H54 (cell line): ENCODE measurements around the gene ACADVL.

ENCODE experiments used
- DNase-seq: peaks from one replicate; pipeline ENCODE4 v3.0.0; 2011; ENCODE audit warnings: low spot score, mixed read lengths; ENCODE audit not compliant: insufficient read length
- FAIRE-seq: peaks from 3 replicates; lab custom pipeline; 2011; peaks lifted over from hg19 to GRCh38; lab: Jason Lieb, UNC
- POLR2A ChIP-seq: IDR thresholded peaks from 2 replicates; pipeline ENCODE4 v1.6.1; 2011; ENCODE audit warnings: low read depth, mild to moderate bottlenecking, low read length

ACADVL gene

DNA sequence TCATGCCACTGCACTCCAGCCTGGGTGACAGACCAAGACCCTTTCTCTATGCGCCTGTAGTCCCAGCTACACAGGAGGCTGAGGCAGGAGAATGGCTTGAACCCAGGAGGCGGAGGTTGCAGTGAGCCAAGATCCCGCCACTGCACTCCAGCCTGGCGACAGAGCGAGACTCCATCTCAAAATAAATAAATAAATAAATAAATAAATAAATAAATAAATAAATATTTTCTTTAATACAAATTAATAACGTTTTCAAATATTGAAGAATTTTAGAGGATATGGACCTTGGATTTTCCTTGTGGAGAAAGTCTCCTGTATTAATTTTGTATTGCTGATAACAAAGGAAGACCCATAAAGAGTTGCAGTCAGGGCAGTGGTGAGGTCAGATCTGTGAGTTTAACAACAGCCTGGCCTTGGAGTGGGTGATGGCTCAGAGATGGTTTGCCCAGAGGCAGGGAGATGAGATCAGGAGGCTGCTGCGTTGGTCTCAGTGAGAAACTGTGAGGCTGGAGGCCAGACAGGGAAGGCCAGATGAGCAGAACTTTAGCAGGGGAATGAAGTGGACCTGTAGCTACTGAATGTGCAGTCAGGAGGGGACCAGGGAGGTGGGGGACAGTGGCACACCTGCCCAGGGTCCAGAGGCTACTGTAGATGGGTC is 36.2 kb upstream of the ACADVL start:
- FAIRE-seq (no peak), DNase-seq (no peak)
- no peak for TF ChIP-seq POLR2A

DNA sequence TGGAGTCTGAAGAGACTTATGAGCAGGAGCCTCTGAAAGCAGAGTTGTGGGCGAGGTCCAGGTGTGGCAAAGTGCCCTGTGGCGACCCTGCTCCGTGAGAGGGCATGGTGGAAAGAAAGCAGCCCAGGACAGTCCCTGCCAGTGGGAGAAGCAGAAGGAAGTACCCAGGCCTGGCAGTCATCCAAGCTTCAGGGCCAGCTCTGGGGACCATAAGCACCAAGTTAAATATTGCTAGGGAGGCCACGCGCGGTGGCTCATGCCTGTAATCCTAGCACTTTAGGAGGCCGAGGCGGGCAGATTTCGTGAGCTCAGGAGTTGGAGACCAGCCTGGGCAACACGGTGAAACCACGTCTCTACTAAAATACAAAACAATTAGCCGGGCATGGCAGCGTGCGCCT is 35.6 kb upstream of the ACADVL start:
- no peak for TF ChIP-seq POLR2A
- FAIRE-seq (no peak), DNase-seq (no peak)

DNA sequence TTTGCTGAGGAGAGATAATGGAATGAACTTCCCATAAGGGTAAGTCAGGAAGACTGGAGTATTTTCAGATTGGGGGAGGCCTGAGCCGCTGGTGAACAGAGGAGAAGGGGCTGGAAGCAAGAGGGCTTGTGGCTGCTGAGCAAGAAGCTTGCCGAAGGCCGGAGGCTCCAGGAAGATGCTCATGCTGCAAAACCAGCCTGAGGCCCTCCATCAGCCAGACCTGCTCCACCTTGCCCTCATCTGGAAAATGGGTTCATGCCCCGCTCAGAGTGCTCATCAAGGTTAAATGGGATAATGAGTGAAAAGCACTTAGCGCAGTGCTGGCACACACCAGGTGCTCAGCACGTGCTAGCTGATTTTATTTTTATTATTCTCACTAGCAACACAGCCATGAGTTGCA is 35.1 kb upstream of the ACADVL start:
- TF ChIP-seq POLR2A = no peak
- FAIRE-seq (no peak), DNase-seq (no peak)

DNA sequence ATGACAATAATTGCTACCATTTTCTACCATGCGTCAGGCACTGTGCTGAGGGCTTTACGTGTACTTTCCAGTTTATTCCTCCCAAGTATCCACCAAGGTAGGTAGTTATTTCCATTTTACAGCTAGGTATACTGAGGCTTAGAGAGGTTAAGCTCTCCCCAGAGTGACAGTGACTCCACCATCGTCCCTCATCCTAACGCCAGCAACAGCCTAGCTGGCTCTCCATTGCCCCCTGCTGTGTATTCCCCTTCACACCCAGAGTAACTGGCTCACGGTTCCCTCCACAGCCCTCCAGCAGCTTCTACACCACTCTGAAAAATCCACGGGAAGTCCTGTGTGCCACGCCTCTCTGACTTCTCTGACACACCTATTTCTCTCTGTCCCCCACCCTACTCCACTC is 33.5 kb upstream of the ACADVL start:
- no peak for DNase-seq
- FAIRE-seq = no peak
- TF ChIP-seq POLR2A = no peak

DNA sequence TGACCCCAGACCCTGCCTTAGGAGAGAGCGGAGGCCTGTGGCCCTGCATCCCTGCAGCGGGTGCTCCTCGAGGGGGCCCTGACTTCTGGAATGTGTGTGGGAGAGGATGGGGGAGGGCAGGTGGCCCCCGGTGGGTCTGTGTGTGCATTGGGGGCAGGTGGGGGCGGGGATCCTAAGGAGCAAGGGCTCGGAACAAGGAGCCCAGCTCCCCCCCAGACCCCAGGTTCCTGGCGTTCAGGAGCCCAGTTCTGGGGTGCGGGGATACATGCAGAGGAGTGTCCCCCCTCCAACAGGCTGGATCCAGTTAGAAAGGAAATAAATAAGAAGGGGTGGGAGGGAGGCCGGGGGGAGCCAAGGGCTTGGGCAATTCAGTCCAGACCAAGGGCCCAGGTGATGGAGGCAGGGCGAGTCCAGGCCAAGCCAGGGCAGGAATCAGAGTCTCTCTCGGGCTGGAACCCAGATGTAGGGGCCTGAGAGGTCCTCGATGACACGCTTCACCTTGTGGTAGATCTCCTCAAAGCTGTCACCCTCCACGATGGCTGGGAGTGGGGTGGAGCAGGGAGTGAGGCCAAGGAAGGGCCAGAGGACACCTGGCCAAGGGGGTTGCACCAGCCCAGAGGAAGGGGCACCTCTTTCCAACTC is 29.3 kb upstream of the ACADVL start:
- DNase-seq (no peak), FAIRE-seq (no peak)
- TF ChIP-seq POLR2A = no peak

DNA sequence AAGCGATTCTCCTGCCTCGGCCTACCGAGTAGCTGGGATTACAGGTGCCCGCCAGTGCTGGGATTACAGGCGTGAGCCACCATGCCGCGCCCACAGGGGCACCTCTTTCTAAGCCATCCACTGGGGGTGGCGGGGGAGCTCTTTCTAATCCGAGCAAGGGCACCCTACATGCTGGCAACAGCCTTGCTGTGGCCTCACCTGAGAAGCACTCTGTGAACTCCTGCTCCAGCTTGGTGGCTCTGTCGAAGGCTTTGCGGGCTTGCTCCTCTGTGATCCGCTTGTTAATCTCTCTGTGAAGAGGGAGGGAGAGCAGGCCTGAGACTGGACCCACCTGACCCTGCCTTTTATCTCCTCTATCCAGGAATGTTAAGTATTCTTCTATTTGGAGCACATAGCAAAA is 28.7 kb upstream of the ACADVL start:
- TF ChIP-seq POLR2A = no peak
- no peak for DNase-seq
- FAIRE-seq = no peak

DNA sequence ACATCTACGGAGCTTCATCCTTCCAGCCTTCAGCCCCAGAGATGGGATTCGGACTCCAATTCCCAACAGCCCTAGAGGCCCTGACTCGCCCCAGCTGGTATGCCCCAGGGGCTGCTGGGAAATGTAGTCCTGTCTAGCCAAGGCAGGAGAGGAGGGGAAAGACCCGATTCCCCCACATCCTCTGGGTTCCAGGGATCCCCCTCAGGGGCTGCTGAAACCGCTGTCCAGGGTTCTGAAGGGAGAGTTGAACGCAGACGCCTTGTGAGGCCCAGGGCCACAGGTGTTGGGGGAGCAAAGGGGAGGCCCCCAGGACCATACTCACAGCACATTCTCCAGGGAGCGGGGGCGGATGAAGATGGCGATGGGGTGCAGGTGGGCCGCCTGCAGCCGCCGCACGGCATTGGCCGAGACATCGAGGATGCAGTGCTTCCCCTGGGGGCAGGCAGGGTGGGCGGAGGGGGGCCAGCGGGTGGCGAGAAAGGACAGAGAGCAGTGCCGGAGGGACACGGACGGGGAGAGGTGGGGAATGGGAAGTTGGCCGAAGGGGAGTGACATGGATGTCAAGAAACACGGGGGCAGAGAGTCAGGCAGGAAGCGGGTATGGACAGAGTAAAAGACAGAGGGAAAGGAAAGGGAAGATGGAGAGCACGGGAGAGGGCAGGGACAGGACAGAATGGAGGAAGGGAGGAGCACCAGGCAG is 28.0 kb upstream of the ACADVL start:
- DNase-seq (peak; percentile 83), FAIRE-seq (no peak)
- no peak for TF ChIP-seq POLR2A

DNA sequence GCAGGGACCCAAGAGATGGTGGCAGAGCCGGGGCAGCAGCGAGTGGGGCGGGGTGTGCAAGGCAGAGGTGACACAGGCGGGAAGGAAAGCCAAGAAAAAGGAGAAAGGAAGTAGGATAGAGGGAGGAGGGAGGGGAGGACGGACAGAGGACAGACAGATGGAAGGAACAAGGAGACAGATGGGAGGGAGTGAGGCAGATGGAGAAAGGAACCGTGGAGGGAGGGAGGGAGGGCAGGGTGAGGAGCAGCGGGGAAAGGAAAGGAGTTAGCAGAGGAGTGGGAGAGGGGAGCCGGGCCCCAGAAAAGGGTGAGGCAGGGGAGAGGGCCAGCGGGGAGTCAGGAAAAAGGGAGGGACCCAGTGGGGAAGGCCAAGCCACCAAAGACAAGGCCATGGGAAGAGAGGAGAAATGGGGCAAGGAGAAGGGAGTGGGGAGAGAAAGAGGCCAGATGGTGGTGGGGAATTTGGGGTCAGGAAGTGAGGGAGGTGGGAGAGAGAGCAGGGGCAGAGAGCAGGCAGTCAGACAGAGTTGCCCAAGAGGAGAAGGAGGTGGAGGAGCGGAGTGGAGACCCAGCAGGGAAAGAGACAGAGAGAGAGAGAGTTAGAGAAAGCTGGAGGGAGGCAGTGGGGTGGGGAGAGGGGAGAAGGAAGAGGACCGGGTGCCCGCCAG is 27.3 kb upstream of the ACADVL start:
- DNase-seq = no peak
- FAIRE-seq = no peak
- TF ChIP-seq POLR2A = no peak

DNA sequence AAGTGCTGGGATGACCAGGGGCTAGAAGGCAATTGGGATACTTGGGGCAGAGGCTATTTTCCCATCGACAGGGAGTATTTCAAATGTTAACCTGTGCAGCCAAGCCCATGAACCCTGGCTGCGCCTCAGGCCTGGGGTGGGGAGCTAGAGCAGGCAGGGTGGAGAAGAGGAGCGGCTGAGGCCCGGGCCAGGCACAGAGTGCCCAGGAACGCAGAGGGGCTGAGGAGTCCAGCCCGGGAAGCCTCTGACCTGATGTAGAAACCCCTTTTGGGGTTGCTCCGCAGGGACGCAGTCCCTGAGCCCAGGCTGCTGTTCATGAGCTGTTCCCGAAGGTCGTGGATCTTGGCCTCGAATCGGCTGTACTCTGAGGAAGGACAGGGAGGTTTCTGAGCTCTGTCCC is 23.8 kb upstream of the ACADVL start:
- TF ChIP-seq POLR2A = no peak
- FAIRE-seq (no peak), DNase-seq (no peak)

DNA sequence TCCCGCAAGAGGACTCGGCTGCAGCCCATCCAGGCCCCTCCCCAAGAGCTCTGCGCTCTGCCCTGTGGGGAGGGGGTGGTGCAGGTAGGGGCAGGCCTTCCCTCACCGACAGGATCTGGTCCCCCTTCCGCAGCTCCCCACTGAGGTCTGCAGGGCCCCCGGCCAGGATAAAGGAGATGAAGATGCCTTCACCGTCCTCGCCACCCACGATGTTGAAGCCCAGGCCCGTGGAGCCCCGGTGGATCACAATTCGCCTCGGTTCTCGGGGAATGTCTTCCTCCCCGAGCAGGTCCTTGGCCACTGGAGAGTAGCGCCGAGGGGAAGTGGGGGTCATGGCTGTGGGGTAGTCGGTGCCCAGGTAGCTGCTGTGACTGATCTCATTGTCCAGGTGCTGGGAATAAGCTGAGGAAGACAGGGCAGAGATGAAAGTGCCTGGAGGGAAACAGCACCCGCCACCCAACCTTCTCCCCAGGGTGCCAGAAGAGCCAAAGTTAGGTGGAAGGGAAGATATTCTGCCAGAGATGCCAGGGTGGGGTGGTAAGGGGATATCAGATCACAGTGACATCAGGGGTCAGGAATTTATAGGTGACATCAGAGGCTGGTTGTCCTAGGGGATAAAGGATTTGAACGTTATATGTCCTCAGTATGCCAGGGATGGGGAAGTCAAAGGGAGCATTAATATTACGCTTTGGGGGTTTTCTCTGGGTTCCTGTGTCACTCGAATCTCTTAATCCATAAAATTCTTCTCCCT is 22.9 kb upstream of the ACADVL start:
- DNase-seq (no peak), FAIRE-seq (no peak)
- TF ChIP-seq POLR2A = no peak

DNA sequence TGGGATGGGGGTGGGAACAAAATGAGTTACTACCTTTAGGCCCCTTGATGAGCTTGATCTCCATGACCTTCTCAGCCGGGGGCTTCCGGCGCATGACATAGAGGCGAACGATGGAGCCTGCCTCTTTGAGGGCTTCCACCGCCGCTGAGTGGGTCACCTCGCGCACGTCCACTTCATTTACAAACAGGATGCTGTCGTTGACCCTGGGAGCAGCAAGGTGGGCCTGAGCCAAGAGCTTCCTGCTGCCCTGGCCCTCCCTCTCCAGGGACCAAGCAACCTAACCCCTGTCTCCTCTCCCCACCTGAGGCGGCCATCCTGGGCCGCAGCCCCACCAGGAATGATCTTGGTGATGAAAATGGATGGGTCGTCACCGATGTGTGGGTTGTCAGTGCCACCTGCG is 16.3 kb upstream of the ACADVL start:
- FAIRE-seq (no peak), DNase-seq (no peak)
- no peak for TF ChIP-seq POLR2A

DNA sequence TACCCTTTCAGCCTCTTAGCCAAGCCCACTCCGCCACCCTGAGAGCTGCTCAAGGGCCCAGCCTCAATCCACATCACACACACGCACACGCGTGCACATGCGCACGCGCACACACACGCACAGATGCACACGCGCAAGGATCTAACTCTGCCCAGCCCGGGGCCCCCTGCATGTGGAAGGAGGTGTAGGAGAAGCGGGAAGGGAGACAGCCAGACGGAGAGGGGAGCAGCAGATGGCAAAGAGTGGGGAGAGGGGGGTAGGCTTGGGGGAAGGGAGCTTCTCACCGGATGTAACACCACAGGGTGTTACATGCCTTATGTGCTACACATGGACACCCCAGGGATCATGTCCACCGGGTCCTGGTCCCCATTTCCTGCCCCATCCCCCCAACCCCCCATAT is 15.4 kb upstream of the ACADVL start:
- no peak for TF ChIP-seq POLR2A
- FAIRE-seq (no peak), DNase-seq (no peak)

DNA sequence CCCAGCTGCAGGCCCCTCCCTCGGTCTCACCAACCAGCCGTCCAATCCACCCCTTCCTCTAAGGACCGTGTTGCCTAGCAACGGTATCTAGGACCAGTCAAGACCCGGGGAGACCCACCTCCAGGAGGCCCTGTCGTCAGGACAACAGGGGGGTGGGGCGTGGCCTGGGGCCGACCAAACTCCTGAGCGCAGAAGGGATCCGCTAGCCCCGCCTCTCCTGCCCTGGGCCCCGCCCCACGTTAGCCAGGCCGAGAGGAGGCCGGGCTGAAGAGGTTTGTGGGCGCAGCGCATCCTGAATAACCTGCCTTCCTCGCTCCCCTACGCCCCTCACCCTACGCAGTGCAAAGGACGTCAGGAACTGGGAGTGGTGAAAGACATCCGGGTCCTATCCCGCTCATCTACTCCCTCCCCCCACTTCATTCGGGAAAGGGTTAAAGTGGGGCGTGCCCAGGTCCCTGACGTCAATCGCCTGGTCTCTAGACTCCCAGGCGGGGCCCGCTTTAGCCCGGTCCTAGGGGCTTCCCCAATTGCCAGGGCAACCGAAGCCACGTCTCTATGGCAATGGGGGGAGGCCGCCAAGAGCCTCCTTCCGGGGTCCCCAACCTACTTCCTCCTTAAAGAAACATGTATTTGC is 14.8 kb upstream of the ACADVL start:
- no peak for DNase-seq
- FAIRE-seq = no peak

More for the DNA sequence above, 14.8 kb upstream of the ACADVL start:
- no peak for TF ChIP-seq POLR2A
